HepG2 (cell line): ENCODE results near the gene UBQLN4. TPM values are rescaled to one million over a fixed set of nuclear protein-coding genes. Genes with fewer than 3 reads are reported as not detected.
A peak's percentile ranks its signal among the peaks of the same experiment; 100 is the strongest.

ENCODE experiments used
- CHD4 ChIP-seq: fragments of 200-600 bp; sonication (generic); IDR thresholded peaks from 2 replicates; pipeline ENCODE4 v1.7.0; 2017; ENCODE audit warnings: mild to moderate bottlenecking, low read length, borderline replicate concordance
- FOXA1 ChIP-seq, 2 experiments: fragments of 450-650 bp in 1 of 2; sonication (generic) in 1 of 2; formaldehyde crosslinking in 1 of 2; IDR thresholded peaks; 2 replicates each; pipeline versions ENCODE4 v1.4.0 to v1.6.1; 2016 to 2020; ENCODE audit warnings: missing genetic modification reagents in 1 of 2
- GABPA ChIP-seq, 2 experiments: IDR thresholded peaks; 2 replicates each; pipeline ENCODE4 v1.6.1; 2011 to 2016; ENCODE audit warnings: low read depth in 2 of 2, low read length in 1 of 2, missing biosample characterization in 1 of 2, missing genetic modification characterization in 1 of 2
- HDAC2 ChIP-seq: sonication (generic); formaldehyde crosslinking; IDR thresholded peaks from 2 replicates; pipeline ENCODE4 v1.4.0; 2020; ENCODE audit warnings: missing genetic modification reagents
- MAFK ChIP-seq, 2 experiments: IDR thresholded peaks in 1 of 2; conservative IDR thresholded peaks in 1 of 2; 2 replicates each; pipeline ENCODE4 v1.6.1; 2011; ENCODE audit warnings: improper control_type of control experiment in 2 of 2, low read length in 2 of 2
- NR2C2 ChIP-seq: sonication (generic); formaldehyde crosslinking; IDR thresholded peaks from 2 replicates; pipeline ENCODE4 v1.4.0; 2020; ENCODE audit warnings: missing genetic modification reagents, mild to moderate bottlenecking, moderate library complexity, borderline replicate concordance
- RARG ChIP-seq: sonication (generic); formaldehyde crosslinking; IDR thresholded peaks from 2 replicates; pipeline ENCODE4 v1.4.0; 2020; ENCODE audit warnings: low read depth, mild to moderate bottlenecking, missing genetic modification reagents
- SALL2 ChIP-seq: sonication (generic); formaldehyde crosslinking; IDR thresholded peaks from 2 replicates; pipeline ENCODE4 v1.8.1; 2023; ENCODE audit warnings: mild to moderate bottlenecking, missing genetic modification reagents, inconsistent platforms
- ZBTB1 ChIP-seq: sonication (generic); formaldehyde crosslinking; IDR thresholded peaks from 2 replicates; pipeline ENCODE4 v1.4.0; 2020; ENCODE audit warnings: missing genetic modification reagents, borderline replicate concordance
- ZBTB21 ChIP-seq: sonication (generic); formaldehyde crosslinking; IDR thresholded peaks from 2 replicates; pipeline ENCODE4 v1.4.0; 2020; ENCODE audit warnings: missing genetic modification reagents
- ZFAT ChIP-seq: sonication (generic); formaldehyde crosslinking; conservative IDR thresholded peaks from 2 replicates; pipeline ENCODE4 v1.8.1; 2023; ENCODE audit warnings: missing genetic modification reagents, inconsistent platforms
- ZNF354B ChIP-seq: sonication (generic); formaldehyde crosslinking; IDR thresholded peaks from 2 replicates; pipeline ENCODE4 v1.8.0; 2022; ENCODE audit warnings: mild to moderate bottlenecking, missing genetic modification reagents
- ZNF746 ChIP-seq: sonication (generic); formaldehyde crosslinking; IDR thresholded peaks from 2 replicates; pipeline ENCODE4 v1.8.0; 2022; ENCODE audit warnings: mild to moderate bottlenecking, missing genetic modification reagents
- ZSCAN22 ChIP-seq: sonication (generic); formaldehyde crosslinking; IDR thresholded peaks from 2 replicates; pipeline ENCODE4 v1.4.0; 2020; ENCODE audit warnings: mild to moderate bottlenecking, missing genetic modification reagents
- polyA plus RNA-seq, 8 experiments: library from polyadenylated mRNA; depleted of rRNA in 3 of 8; stranded (reverse) in 7 of 8; unstranded in 1 of 8; fragments of >200 nt; fragmentation: Illumina TruSeq in 4 of 8; extraction: Trizol in 4 of 8; gene quantifications; 2 replicates each; pipeline versions ENCODE4 v1.2.1 to v1.2.3, GENCODE V29; 2011 to 2016; ENCODE audit warnings: low read depth in 4 of 8, missing spikeins in 1 of 8, mixed read lengths in 1 of 8; ENCODE audit not compliant: insufficient read depth in 1 of 8
- total RNA-seq, 5 experiments: library from RNA; depleted of rRNA; stranded (reverse); fragments of >200 nt; fragmentation: Illumina TruSeq; extraction: Trizol; gene quantifications; 2 replicates each; pipeline ENCODE4 v1.2.3, GENCODE V29; 2016; ENCODE audit warnings: low read depth in 1 of 5
- TF ChIP-seq, protein P1 (sequence below): sonication (generic); formaldehyde crosslinking; IDR thresholded peaks from 2 replicates; pipeline ENCODE4 v1.4.0; 2020; ENCODE audit warnings: mild to moderate bottlenecking, low read depth, missing genetic modification reagents
- TF ChIP-seq, protein P2 (sequence below): sonication (generic); formaldehyde crosslinking; IDR thresholded peaks from 2 replicates; pipeline ENCODE4 v1.5.0; 2020; ENCODE audit warnings: missing genetic modification reagents, mild to moderate bottlenecking, borderline replicate concordance
- TF ChIP-seq, protein P3 (sequence below): sonication (generic); formaldehyde crosslinking; IDR thresholded peaks from 2 replicates; pipeline ENCODE4 v1.5.1; 2020; ENCODE audit warnings: missing genetic modification reagents, mild to moderate bottlenecking, borderline replicate concordance
- TF ChIP-seq, protein P4 (sequence below): sonication (generic); formaldehyde crosslinking; conservative IDR thresholded peaks from 2 replicates; pipeline ENCODE4 v1.4.0; 2020; ENCODE audit warnings: mild to moderate bottlenecking, missing genetic modification reagents, moderate library complexity
- TF ChIP-seq, protein P5 (sequence below): sonication (generic); formaldehyde crosslinking; IDR thresholded peaks from 2 replicates; pipeline ENCODE4 v1.4.0; 2020; ENCODE audit warnings: mild to moderate bottlenecking, missing genetic modification reagents

UBQLN4 gene
- total and polyA plus RNA-seq, 2 of the 13 experiments (the other 11 are each of a cell fraction or from before 2014, with no cell fraction given), result 31.5 to 39.8 TPM

DNA sequence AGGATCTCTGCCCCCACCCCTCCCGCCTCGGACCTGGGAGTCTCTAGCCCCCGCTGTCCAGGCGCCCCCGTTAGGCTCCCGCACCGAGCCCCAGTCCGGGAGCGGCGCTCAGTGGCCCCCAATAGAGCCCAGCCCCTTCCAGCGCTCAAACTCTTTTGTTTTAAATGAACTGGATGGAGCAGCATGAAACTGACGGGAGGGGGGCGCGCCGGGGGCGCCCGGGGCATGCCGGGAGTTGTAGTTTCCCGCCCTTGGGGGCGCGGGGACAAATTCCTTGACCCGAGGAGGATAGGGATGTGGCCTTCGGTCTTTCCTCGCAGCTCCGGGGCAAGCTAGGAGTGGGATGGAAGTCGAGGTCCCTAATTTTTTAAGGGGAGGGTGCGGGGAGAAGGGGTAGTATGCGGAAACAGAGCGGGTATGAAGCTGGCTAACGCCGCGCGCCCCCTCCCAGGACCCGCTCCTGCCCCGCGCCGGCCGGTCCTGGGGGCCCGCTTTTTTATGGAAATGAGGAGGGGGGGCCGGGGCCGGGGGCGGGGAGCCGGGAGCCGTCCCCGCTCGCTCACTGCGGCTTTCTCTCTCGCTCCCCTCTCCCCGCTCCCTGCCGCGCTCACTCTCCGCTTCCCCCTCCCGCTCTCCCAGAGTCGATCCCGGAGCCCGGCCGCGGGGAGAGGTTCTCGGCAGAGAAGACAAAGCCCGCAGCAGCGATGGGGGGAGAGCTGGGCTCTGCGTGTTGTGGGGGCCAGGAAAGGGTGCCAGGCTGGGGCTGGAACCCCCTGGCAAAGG lies 28.9 kb upstream of the UBQLN4 start, which contains the start of gene MEX3A (continued):
- TF ChIP-seq MAFK (conservative IDR thresholded peaks at IDR 0.05 in 1 of 2, IDR thresholded peaks at IDR 0.05 in 1 of 2; ENCODE audit: low read length in 2 of 2) (no peak), GABPA (IDR thresholded peaks at IDR 0.05; ENCODE audit: low read depth, low read length) (peak; percentile 16; the same call in 1 of the 2 replicates), GABPA (CRISPR knock-in tag; IDR thresholded peaks at IDR 0.05; ENCODE audit: low read depth) (peak; percentile 76), CHD4 (no peak), RARG (CRISPR knock-in tag) (no peak), ZNF746 (CRISPR knock-in tag) (peak; percentile 54; the same call in 1 of the 2 replicates), HDAC2 (CRISPR knock-in tag) (no peak), ZFAT (CRISPR knock-in tag) (no peak), SALL2 (peak; percentile 54; the same call in 1 of the 2 replicates), ZBTB1 (CRISPR knock-in tag) (no peak), NR2C2 (CRISPR knock-in tag) (peak; percentile 85), FOXA1 (IDR thresholded peaks at IDR 0.05) (no peak), FOXA1 (CRISPR knock-in tag; IDR thresholded peaks at IDR 0.05) (no peak), ZNF354B (CRISPR knock-in tag) (no peak), ZSCAN22 (CRISPR knock-in tag) (no peak), ZBTB21 (CRISPR knock-in tag) (no peak)
- TF ChIP-seq, protein P1, sequence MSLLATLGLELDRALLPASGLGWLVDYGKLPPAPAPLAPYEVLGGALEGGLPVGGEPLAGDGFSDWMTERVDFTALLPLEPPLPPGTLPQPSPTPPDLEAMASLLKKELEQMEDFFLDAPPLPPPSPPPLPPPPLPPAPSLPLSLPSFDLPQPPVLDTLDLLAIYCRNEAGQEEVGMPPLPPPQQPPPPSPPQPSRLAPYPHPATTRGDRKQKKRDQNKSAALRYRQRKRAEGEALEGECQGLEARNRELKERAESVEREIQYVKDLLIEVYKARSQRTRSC, result 0 out of 2 replicates have a peak, but pooled peaks have one; percentile 32
- TF ChIP-seq, protein P2, sequence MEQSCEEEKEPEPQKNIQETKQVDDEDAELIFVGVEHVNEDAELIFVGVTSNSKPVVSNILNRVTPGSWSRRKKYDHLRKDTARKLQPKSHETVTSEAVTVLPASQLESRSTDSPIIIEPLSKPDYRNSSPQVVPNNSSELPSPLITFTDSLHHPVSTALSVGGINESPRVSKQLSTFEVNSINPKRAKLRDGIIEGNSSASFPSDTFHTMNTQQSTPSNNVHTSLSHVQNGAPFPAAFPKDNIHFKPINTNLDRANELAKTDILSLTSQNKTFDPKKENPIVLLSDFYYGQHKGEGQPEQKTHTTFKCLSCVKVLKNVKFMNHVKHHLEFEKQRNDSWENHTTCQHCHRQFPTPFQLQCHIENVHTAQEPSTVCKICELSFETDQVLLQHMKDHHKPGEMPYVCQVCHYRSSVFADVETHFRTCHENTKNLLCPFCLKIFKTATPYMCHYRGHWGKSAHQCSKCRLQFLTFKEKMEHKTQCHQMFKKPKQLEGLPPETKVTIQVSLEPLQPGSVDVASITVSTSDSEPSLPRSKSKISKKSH (CRISPR knock-in tag), result no peak; the same call in 1 of the 2 replicates
- TF ChIP-seq, protein P3, sequence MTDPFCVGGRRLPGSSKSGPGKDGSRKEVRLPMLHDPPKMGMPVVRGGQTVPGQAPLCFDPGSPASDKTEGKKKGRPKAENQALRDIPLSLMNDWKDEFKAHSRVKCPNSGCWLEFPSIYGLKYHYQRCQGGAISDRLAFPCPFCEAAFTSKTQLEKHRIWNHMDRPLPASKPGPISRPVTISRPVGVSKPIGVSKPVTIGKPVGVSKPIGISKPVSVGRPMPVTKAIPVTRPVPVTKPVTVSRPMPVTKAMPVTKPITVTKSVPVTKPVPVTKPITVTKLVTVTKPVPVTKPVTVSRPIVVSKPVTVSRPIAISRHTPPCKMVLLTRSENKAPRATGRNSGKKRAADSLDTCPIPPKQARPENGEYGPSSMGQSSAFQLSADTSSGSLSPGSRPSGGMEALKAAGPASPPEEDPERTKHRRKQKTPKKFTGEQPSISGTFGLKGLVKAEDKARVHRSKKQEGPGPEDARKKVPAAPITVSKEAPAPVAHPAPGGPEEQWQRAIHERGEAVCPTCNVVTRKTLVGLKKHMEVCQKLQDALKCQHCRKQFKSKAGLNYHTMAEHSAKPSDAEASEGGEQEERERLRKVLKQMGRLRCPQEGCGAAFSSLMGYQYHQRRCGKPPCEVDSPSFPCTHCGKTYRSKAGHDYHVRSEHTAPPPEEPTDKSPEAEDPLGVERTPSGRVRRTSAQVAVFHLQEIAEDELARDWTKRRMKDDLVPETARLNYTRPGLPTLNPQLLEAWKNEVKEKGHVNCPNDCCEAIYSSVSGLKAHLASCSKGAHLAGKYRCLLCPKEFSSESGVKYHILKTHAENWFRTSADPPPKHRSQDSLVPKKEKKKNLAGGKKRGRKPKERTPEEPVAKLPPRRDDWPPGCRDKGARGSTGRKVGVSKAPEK (CRISPR knock-in tag), result no peak
- TF ChIP-seq, protein P4, sequence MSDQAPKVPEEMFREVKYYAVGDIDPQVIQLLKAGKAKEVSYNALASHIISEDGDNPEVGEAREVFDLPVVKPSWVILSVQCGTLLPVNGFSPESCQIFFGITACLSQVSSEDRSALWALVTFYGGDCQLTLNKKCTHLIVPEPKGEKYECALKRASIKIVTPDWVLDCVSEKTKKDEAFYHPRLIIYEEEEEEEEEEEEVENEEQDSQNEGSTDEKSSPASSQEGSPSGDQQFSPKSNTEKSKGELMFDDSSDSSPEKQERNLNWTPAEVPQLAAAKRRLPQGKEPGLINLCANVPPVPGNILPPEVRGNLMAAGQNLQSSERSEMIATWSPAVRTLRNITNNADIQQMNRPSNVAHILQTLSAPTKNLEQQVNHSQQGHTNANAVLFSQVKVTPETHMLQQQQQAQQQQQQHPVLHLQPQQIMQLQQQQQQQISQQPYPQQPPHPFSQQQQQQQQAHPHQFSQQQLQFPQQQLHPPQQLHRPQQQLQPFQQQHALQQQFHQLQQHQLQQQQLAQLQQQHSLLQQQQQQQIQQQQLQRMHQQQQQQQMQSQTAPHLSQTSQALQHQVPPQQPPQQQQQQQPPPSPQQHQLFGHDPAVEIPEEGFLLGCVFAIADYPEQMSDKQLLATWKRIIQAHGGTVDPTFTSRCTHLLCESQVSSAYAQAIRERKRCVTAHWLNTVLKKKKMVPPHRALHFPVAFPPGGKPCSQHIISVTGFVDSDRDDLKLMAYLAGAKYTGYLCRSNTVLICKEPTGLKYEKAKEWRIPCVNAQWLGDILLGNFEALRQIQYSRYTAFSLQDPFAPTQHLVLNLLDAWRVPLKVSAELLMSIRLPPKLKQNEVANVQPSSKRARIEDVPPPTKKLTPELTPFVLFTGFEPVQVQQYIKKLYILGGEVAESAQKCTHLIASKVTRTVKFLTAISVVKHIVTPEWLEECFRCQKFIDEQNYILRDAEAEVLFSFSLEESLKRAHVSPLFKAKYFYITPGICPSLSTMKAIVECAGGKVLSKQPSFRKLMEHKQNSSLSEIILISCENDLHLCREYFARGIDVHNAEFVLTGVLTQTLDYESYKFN, result peak; percentile 25; the same call in 1 of the 2 replicates
- TF ChIP-seq, protein P5, sequence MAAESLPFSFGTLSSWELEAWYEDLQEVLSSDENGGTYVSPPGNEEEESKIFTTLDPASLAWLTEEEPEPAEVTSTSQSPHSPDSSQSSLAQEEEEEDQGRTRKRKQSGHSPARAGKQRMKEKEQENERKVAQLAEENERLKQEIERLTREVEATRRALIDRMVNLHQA, result no peak
